Upper lobe of left lung (tissue), 6 donors: ENCODE data around the gene STX17. TPM values are rescaled to one million over a fixed set of nuclear protein-coding genes. Genes with fewer than 3 reads are reported as not detected.

Experiments used
- ATAC-seq, 2 donors: fragments of 200-7000 bp; cut with Tn5 transposase; one replicate each; pipeline ENCODE4 v1.9.1; 2022; ENCODE audit warnings: mild to moderate bottlenecking in 2 of 2, moderate library complexity in 2 of 2; ENCODE audit not compliant: low FRiP score in 2 of 2
- DNase-seq, 2 donors: peaks; one replicate each; pipeline ENCODE4 v3.0.0-alpha.2; 2019 to 2020
- H3K27ac ChIP-seq, 4 donors: fragments of 200-600 bp; sonication (generic); one replicate each; pipeline ENCODE4 v1.5.1; 2016 to 2019
- H3K27me3 ChIP-seq, 4 donors: fragments of 200-600 bp; sonication (generic); one replicate each; pipeline ENCODE4 v1.5.1; 2017 to 2019
- H3K36me3 ChIP-seq, 4 donors: fragments of 200-600 bp; sonication (generic); one replicate each; pipeline ENCODE4 v1.5.1; 2016 to 2019
- H3K4me1 ChIP-seq, 4 donors: fragments of 200-600 bp; sonication (generic); one replicate each; pipeline ENCODE4 v1.5.1; 2018 to 2019
- H3K4me3 ChIP-seq, 4 donors: fragments of 200-600 bp; sonication (generic); one replicate each; pipeline ENCODE4 v1.5.1; 2017 to 2019; ENCODE audit warnings: mild to moderate bottlenecking in 2 of 4, moderate library complexity in 1 of 4
- H3K9me3 ChIP-seq, 4 donors: fragments of 200-600 bp; sonication (generic); one replicate each; pipeline ENCODE4 v1.5.1; 2018 to 2019
- CTCF ChIP-seq, 6 experiments: fragments of 450-650 bp in 4 of 6; fragments of 200-600 bp in 2 of 6; sonication (generic) in 2 of 6; IDR thresholded peaks; one replicate each; pipeline ENCODE4 v1.5.1; 2016 to 2019; ENCODE audit warnings: antibody characterized with exemption in 6 of 6
- EP300 ChIP-seq, 4 donors: sonication (generic); formaldehyde crosslinking; IDR thresholded peaks; one replicate each; pipeline ENCODE4 v1.5.1; 2017; ENCODE audit warnings: antibody characterized with exemption in 4 of 4, control low read depth in 2 of 4
- POLR2A ChIP-seq, 4 donors: fragments of 450-650 bp; IDR thresholded peaks; one replicate each; pipeline ENCODE4 v1.5.1; 2016 to 2017; ENCODE audit warnings: antibody characterized with exemption in 4 of 4, mild to moderate bottlenecking in 2 of 4
- POLR2AphosphoS5 ChIP-seq, 2 donors: sonication (generic); formaldehyde crosslinking; IDR thresholded peaks; one replicate each; pipeline ENCODE4 v1.5.1; 2017; ENCODE audit warnings: antibody characterized with exemption in 2 of 2
- WGBS, 2 donors: methylation state at CpG; one replicate each; pipeline ENCODE4 v1.1.5; 2017 to 2018; 5-methylcytosine and 5-hydroxymethylcytosine counted together
- total RNA-seq, 6 donors: library from RNA; depleted of rRNA in 4 of 6; stranded (reverse); fragments of >200 nt in 4 of 6; gene quantifications; one replicate each; pipeline versions ENCODE4 v1.1.0 to v1.2.1, GENCODE V29; 2016 to 2021
- donor health status: DM: no; HTN: no; CAD: no; lungs with moderate emphysema.
- donor health status: DM: no; HTN: yes; CAD: no; lungs with severe emphysema.

Gene STX17
- total RNA-seq, 6 donors from 2014 or later = 23.0 to 234 (median 35.8) TPM

GRCh38 chr9:99870126-99870525, 36.3 kb upstream of the STX17 start:
- no peaks in the 10 kb centered on the region for H3K4me1 ChIP-seq
- TF ChIP-seq CTCF (IDR thresholded peaks at IDR 0.05) (no peak), POLR2A (IDR thresholded peaks at IDR 0.05) (no peak), POLR2AphosphoS5 (IDR thresholded peaks at IDR 0.05) (no peak), EP300 (IDR thresholded peaks at IDR 0.05) (no peak)
- ATAC-seq (peak in 1 of 2 donors; percentile 8), DNase-seq (no peak)
- H3K27me3 ChIP-seq = no peaks in the 10 kb centered on the region
- H3K9me3 ChIP-seq = no peaks in the 10 kb centered on the region
- no peak overlapping the region for H3K27ac ChIP-seq
- WGBS, 2 donors = 89 to 91% methylated on average over 5 of the region's 5 CpGs
- H3K36me3 ChIP-seq = no peaks in the 10 kb centered on the region
- no peak overlapping the region for H3K4me3 ChIP-seq

GRCh38 chr9:99873531-99873930, 32.9 kb upstream of the STX17 start:
- 95 to 96% methylated on average over 3 of the region's 3 CpGs for WGBS, 2 donors
- TF ChIP-seq POLR2AphosphoS5 (IDR thresholded peaks at IDR 0.05) = no peak
- no peak for TF ChIP-seq EP300 (IDR thresholded peaks at IDR 0.05)
- TF ChIP-seq POLR2A (IDR thresholded peaks at IDR 0.05) = no peak
- TF ChIP-seq CTCF (IDR thresholded peaks at IDR 0.05) = no peak
- no peaks in the 10 kb centered on the region for H3K36me3 ChIP-seq
- no peaks in the 10 kb centered on the region for H3K27me3 ChIP-seq
- no peaks in the 10 kb centered on the region for H3K4me1 ChIP-seq
- H3K27ac ChIP-seq = no peak overlapping the region
- ATAC-seq = no peak
- no peak overlapping the region for H3K4me3 ChIP-seq
- no peaks in the 10 kb centered on the region for H3K9me3 ChIP-seq
- no peak for DNase-seq

GRCh38 chr9:99873943-99874584, 32.4 kb upstream of the STX17 start:
- DNase-seq (no peak), ATAC-seq (no peak)
- Histone ChIP-seq H3K4me1 (no peaks in the 10 kb centered on the region), H3K9me3 (no peaks in the 10 kb centered on the region), H3K27me3 (no peaks in the 10 kb centered on the region), H3K36me3 (no peaks in the 10 kb centered on the region), H3K4me3 (no peak overlapping the region), H3K27ac (no peak overlapping the region)
- WGBS, 2 donors = 81 to 90% methylated on average over 4 of the region's 4 CpGs
- TF ChIP-seq POLR2A (IDR thresholded peaks at IDR 0.05) (no peak), CTCF (IDR thresholded peaks at IDR 0.05) (no peak), EP300 (IDR thresholded peaks at IDR 0.05) (no peak), POLR2AphosphoS5 (IDR thresholded peaks at IDR 0.05) (no peak)

- 77 to 96% methylated on average over 2 of the region's 2 CpGs for whole genome bisulfite sequencing, 2 donors
- ATAC-seq (no peak), DNase-seq (no peak)
Observed at GRCh38 chr9:99876190-99876589, 30.3 kb upstream of the STX17 start.

More at GRCh38 chr9:99876190-99876589, 30.3 kb upstream of the STX17 start:
- Histone ChIP-seq H3K9me3 (no peaks in the 10 kb centered on the region), H3K4me1 (no peaks in the 10 kb centered on the region), H3K36me3 (no peaks in the 10 kb centered on the region), H3K27ac (no peak overlapping the region), H3K27me3 (no peaks in the 10 kb centered on the region), H3K4me3 (no peak overlapping the region)
- no peak for TF ChIP-seq CTCF (IDR thresholded peaks at IDR 0.05)
- TF ChIP-seq EP300 (IDR thresholded peaks at IDR 0.05) = no peak
- TF ChIP-seq POLR2AphosphoS5 (IDR thresholded peaks at IDR 0.05) = no peak
- no peak for TF ChIP-seq POLR2A (IDR thresholded peaks at IDR 0.05)
